H1 (cell line): Measurements from ENCODE around the gene RBM47. TPM values are rescaled to one million over a fixed set of nuclear protein-coding genes. Genes with fewer than 3 reads are reported as not detected.

Experiments
- CTCF ChIA-PET: fragments of 300-600 bp; sonication (Branson Sonifier 250); formaldehyde crosslinking; loops from one replicate; lab custom pipeline; 2021; ENCODE audit not compliant: partially characterized antibody; lab: Charles Lee
- POLR2A ChIA-PET: fragments of 300-600 bp; sonication (Branson Sonifier 250); formaldehyde crosslinking; loops from one replicate; lab custom pipeline; 2021; ENCODE audit warnings: inconsistent platforms; ENCODE audit not compliant: partially characterized antibody; lab: Charles Lee
- DNase-seq, 2 experiments: peaks; one replicate each; pipeline versions ENCODE4 v3.0.0 to v3.0.0-alpha.2; 2010 to 2022; ENCODE audit warnings: low spot score in 2 of 2, low read depth in 1 of 2, mixed read lengths in 1 of 2
- FAIRE-seq: peaks from 2 replicates; lab custom pipeline; 2011; peaks lifted over from hg19 to GRCh38; lab: Jason Lieb, UNC
- H2AFZ ChIP-seq: 2 replicates; pipeline ENCODE4 v1.8.1; 2012; ENCODE audit warnings: low read length, inconsistent platforms
- H2AK5ac ChIP-seq: 2 replicates; pipeline ENCODE4 v1.6.1; 2013; ENCODE audit warnings: low read depth, low read length
- H2BK120ac ChIP-seq: replicated peaks from 2 replicates; pipeline ENCODE3; 2013; ENCODE audit warnings: low read depth, low read length, inconsistent platforms
- H2BK12ac ChIP-seq: 2 replicates; pipeline ENCODE4 v1.6.1; 2013; ENCODE audit warnings: low read depth, low read length
- H2BK15ac ChIP-seq: 2 replicates; pipeline ENCODE4 v1.6.1; 2013; ENCODE audit warnings: low read length
- H2BK20ac ChIP-seq: 2 replicates; pipeline ENCODE4 v1.6.1; 2013; ENCODE audit warnings: low read length
- H2BK5ac ChIP-seq: 2 replicates; pipeline ENCODE4 v1.6.1; 2013; ENCODE audit warnings: low read depth, low read length
- H3K14ac ChIP-seq: 2 replicates; pipeline ENCODE4 v1.6.1; 2013; ENCODE audit warnings: inconsistent platforms; ENCODE audit not compliant: insufficient read length
- H3K18ac ChIP-seq: 2 replicates; pipeline ENCODE4 v1.6.1; 2013; ENCODE audit warnings: low read length; ENCODE audit errors: extremely low read depth
- H3K23ac ChIP-seq: 2 replicates; pipeline ENCODE4 v1.6.1; 2013; ENCODE audit warnings: inconsistent platforms; ENCODE audit not compliant: insufficient read length
- H3K23me2 ChIP-seq: 2 replicates; pipeline ENCODE4 v1.6.1; 2013; ENCODE audit warnings: low read depth, low read length
- H3K27ac ChIP-seq: 2 replicates; pipeline ENCODE4 v1.6.1; 2011; ENCODE audit warnings: low read depth, low read length, inconsistent platforms
- H3K27me3 ChIP-seq, 4 experiments: replicated peaks in 1 of 4; 1 replicate in 1 of 4; 2 replicates in 3 of 4; pipeline versions ENCODE4 v1.6.1 to v1.8.1; 2011 to 2013; ENCODE audit warnings: low read length in 3 of 4, mild to moderate bottlenecking in 3 of 4, inconsistent platforms in 2 of 4, mixed read lengths in 2 of 4, moderate library complexity in 1 of 4; ENCODE audit not compliant: control insufficient read depth in 3 of 4, insufficient read depth in 3 of 4; ENCODE audit errors: extremely low read depth in 1 of 4
- H3K36me3 ChIP-seq, 4 experiments: 2 replicates each; pipeline versions ENCODE4 v1.6.1 to v1.8.1; 2011 to 2013; ENCODE audit warnings: mild to moderate bottlenecking in 4 of 4, low read length in 3 of 4, moderate library complexity in 2 of 4, control low read depth in 1 of 4, inconsistent platforms in 1 of 4; ENCODE audit not compliant: insufficient read depth in 4 of 4, control insufficient read depth in 2 of 4
- H3K4ac ChIP-seq: replicated peaks from 2 replicates; pipeline ENCODE3; 2013; ENCODE audit warnings: low read length, low read depth, mixed read lengths, inconsistent platforms; ENCODE audit not compliant: insufficient read length
- H3K4me1 ChIP-seq, 4 experiments: replicated peaks in 1 of 4; 1 replicate in 1 of 4; 2 replicates in 3 of 4; pipeline versions ENCODE4 v1.6.1 to v1.8.1; 2011 to 2013; ENCODE audit warnings: low read length in 3 of 4, inconsistent platforms in 2 of 4, mixed read lengths in 1 of 4; ENCODE audit not compliant: insufficient read depth in 4 of 4, control insufficient read depth in 3 of 4
- H3K4me2 ChIP-seq, 2 experiments: 2 replicates each; pipeline versions ENCODE4 v1.6.1 to v1.8.1; 2011 to 2013; ENCODE audit warnings: low read depth in 2 of 2, low read length in 2 of 2, control low read depth in 1 of 2, inconsistent platforms in 1 of 2, mild to moderate bottlenecking in 1 of 2; ENCODE audit not compliant: insufficient read depth in 1 of 2
- H3K4me3 ChIP-seq, 4 experiments: fragments of 200-600, 300-600 bp in 1 of 4; sonication (generic), shearing (Covaris generic), sonication (Bioruptor Twin) in 1 of 4; 2 replicates each; pipeline versions ENCODE4 v1.5.1 to v1.8.1; 2011 to 2016; ENCODE audit warnings: low read length in 4 of 4, low read depth in 3 of 4, control low read depth in 2 of 4, inconsistent platforms in 2 of 4, mild to moderate bottlenecking in 2 of 4, mixed read lengths in 1 of 4, moderate library complexity in 1 of 4; ENCODE audit not compliant: insufficient read depth in 2 of 4; ENCODE audit errors: extremely low read depth in 1 of 4
- H3K56ac ChIP-seq: replicated peaks from 2 replicates; pipeline ENCODE3; 2013; ENCODE audit warnings: low read depth, mild to moderate bottlenecking, mixed read lengths, low read length, inconsistent platforms; ENCODE audit not compliant: insufficient read length
- H3K79me1 ChIP-seq: 2 replicates; pipeline ENCODE4 v1.6.1; 2013; ENCODE audit warnings: low read depth, low read length, control low read depth
- H3K79me2 ChIP-seq, 2 experiments: 2 replicates each; pipeline versions ENCODE4 v1.6.1 to v1.8.1; 2012 to 2013; ENCODE audit warnings: low read length in 2 of 2, mild to moderate bottlenecking in 2 of 2, inconsistent platforms in 1 of 2; ENCODE audit not compliant: insufficient read depth in 2 of 2, control insufficient read depth in 1 of 2
- H3K9ac ChIP-seq, 4 experiments: replicated peaks in 1 of 4; 1 replicate in 1 of 4; 2 replicates in 3 of 4; pipeline versions ENCODE4 v1.6.1 to v1.8.1; 2011 to 2013; ENCODE audit warnings: low read depth in 3 of 4, low read length in 3 of 4, control low read depth in 2 of 4, mild to moderate bottlenecking in 2 of 4, moderate library complexity in 2 of 4, inconsistent platforms in 1 of 4; ENCODE audit errors: extremely low read depth in 1 of 4
- H3K9me3 ChIP-seq, 2 experiments: 2 replicates each; pipeline versions ENCODE4 v1.6.1 to v1.8.1; 2012 to 2013; ENCODE audit warnings: mild to moderate bottlenecking in 2 of 2, moderate library complexity in 2 of 2, control low read depth in 1 of 2, inconsistent platforms in 1 of 2, low read depth in 1 of 2, low read length in 1 of 2, mixed read lengths in 1 of 2; ENCODE audit not compliant: insufficient read depth in 2 of 2
- H4K20me1 ChIP-seq, 2 experiments: replicated peaks in 1 of 2; 2 replicates each; pipeline versions ENCODE3 to v1.8.1; 2011 to 2013; ENCODE audit warnings: inconsistent platforms in 2 of 2, low read length in 2 of 2, mild to moderate bottlenecking in 1 of 2; ENCODE audit not compliant: insufficient read depth in 2 of 2, control insufficient read depth in 1 of 2
- H4K5ac ChIP-seq: 2 replicates; pipeline ENCODE4 v1.6.1; 2013; ENCODE audit warnings: low read length, low read depth, mixed read lengths, inconsistent platforms; ENCODE audit not compliant: insufficient read length
- H4K8ac ChIP-seq: 2 replicates; pipeline ENCODE4 v1.8.0; 2013; ENCODE audit warnings: mild to moderate bottlenecking, moderate library complexity, low read length, inconsistent platforms; ENCODE audit not compliant: insufficient read depth; ENCODE audit errors: extremely low read depth
- H4K91ac ChIP-seq: replicated peaks from 2 replicates; pipeline ENCODE3; 2013; ENCODE audit warnings: low read length, mixed read lengths, inconsistent platforms; ENCODE audit not compliant: insufficient read length
- ASH2L ChIP-seq: fragments of 200-600, 300-600 bp; sonication (generic); IDR thresholded peaks from one replicate; pipeline ENCODE4 v1.7.1; 2017; ENCODE audit warnings: low read length
- BRCA1 ChIP-seq: IDR thresholded peaks from 2 replicates; pipeline ENCODE4 v1.6.1; 2012; ENCODE audit warnings: low read depth, low read length, improper control_type of control experiment
- POLR2AphosphoS5 ChIP-seq: IDR thresholded peaks from 2 replicates; pipeline ENCODE4 v1.6.1; 2011; ENCODE audit warnings: low read depth, low read length
- WGBS, 2 experiments: shearing (Covaris generic) in 1 of 2; methylation state at CpG; one replicate each; pipeline versions ENCODE4 v1.1.6 to v1.1.7; 2013 to 2015; ENCODE audit warnings: low lambda C conversion rate in 2 of 2, mixed read lengths in 2 of 2, inconsistent platforms in 1 of 2, low coverage in 1 of 2, missing lambda C conversion rate in 1 of 2; ENCODE audit not compliant: insufficient replicate concordance in 2 of 2, insufficient coverage in 1 of 2, insufficient read length in 1 of 2; ENCODE audit errors: extremely low coverage in 1 of 2, missing lambda C conversion rate in 1 of 2; 5-methylcytosine and 5-hydroxymethylcytosine counted together
- polyA plus RNA-seq, 7 experiments: library from polyadenylated mRNA; depleted of rRNA in 3 of 7; stranded (reverse) in 5 of 7; unstranded in 2 of 7; fragments of >200 nt in 5 of 7; fragments of 200-250 nt in 2 of 7; gene quantifications; 1 replicate in 5 of 7; 2 replicates in 1 of 7; 4 replicates in 1 of 7; pipeline versions ENCODE4 v1.2.1 to v1.2.3, GENCODE V29; 2011 to 2013; ENCODE audit warnings: missing spikeins in 2 of 7, mixed read lengths in 2 of 7
- total RNA-seq: library from RNA; stranded (reverse); fragmentation: NEBNext Ultra II Directional; extraction: Animal tissue kit (Norgen Biotek cat#: 25700); gene quantifications from 2 replicates; pipeline ENCODE4 v1.2.1, GENCODE V29; 2021
- TF ChIP-seq, protein P1 (sequence below): IDR thresholded peaks from 2 replicates; pipeline ENCODE4 v1.6.1; 2012; ENCODE audit warnings: low read length, inconsistent platforms

Gene RBM47
- total and polyA plus RNA-seq, 2 of the 8 experiments (the other 6 are each of a cell fraction or from before 2014, with no cell fraction given): 42.8 to 78.9 TPM

DNA sequence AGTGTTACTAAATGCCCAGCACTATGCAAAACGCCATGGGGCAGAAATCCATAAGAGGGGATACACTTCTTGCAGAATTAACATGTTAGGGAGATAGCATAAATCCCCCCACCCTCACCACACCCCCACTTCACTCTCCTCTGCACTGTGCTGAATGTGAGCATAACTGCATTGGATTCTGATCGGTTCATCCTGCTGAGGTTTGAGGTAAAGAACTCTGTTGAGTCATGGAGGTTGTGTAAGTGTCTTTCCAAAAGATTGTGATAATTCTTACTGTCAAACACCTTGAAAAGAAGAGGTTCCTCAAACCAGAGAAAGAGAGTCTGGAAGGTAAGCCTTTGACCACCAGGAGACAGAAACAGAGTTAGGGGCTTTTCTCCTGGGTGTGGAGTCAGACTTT is 43.6 kb downstream of the RBM47 start:
- no peaks in the 10 kb centered on the region for H3K9me3 ChIP-seq
- POLR2A ChIA-PET: no interaction called here
- no peak overlapping the region for H4K5ac ChIP-seq
- H4K20me1 ChIP-seq: peaks cover 0 to 4% of the 10 kb centered on the region in 2 experiments
- peaks cover 0 to 80% of the 10 kb centered on the region in 2 experiments; a peak in 2 of 4 replicates for H3K79me2 ChIP-seq
- H3K23me2 ChIP-seq: no peaks in the 10 kb centered on the region
- WGBS, 2 experiments: 94% methylated on average over 2 of the region's 2 CpGs; no CpG with 5 or more reads in 1 of the 2 experiments
- H2AK5ac ChIP-seq: no peak overlapping the region
- H3K14ac ChIP-seq: no peak overlapping the region
- H3K56ac ChIP-seq: no peak overlapping the region
- H3K4ac ChIP-seq: no peak overlapping the region
- no peaks in the 10 kb centered on the region; a peak in 1 of 8 replicates for H3K36me3 ChIP-seq
- no peak overlapping the region for H2BK5ac ChIP-seq
- H3K27me3 ChIP-seq: no peaks in the 10 kb centered on the region
- no peak overlapping the region for H3K18ac ChIP-seq
- H4K91ac ChIP-seq: no peak overlapping the region
- peaks cover 11% of the 10 kb centered on the region; the same call in 1 of the 2 replicates for H3K79me1 ChIP-seq
- no peak overlapping the region for H3K9ac ChIP-seq
- H4K8ac ChIP-seq: no peak overlapping the region
- no peak overlapping the region for H2BK20ac ChIP-seq
- no peak overlapping the region for H2BK120ac ChIP-seq
- no peak overlapping the region for H3K4me2 ChIP-seq
- CTCF ChIA-PET: no interaction called here
- no peak overlapping the region for H3K23ac ChIP-seq
- no peak overlapping the region for H2BK12ac ChIP-seq
- H3K27ac ChIP-seq: no peak overlapping the region
- FAIRE-seq (no peak), DNase-seq (no peak)
- H3K4me1 ChIP-seq: peaks cover 2 to 17% (median 12%) of the 10 kb centered on the region in 4 experiments; a peak in 6 of 7 replicates
- H2BK15ac ChIP-seq: no peak overlapping the region
- H2AFZ ChIP-seq: no peak overlapping the region
- no peak overlapping the region for H3K4me3 ChIP-seq
- TF ChIP-seq POLR2AphosphoS5 (no peak), BRCA1 (no peak), ASH2L (no peak)
- TF ChIP-seq, protein P1, sequence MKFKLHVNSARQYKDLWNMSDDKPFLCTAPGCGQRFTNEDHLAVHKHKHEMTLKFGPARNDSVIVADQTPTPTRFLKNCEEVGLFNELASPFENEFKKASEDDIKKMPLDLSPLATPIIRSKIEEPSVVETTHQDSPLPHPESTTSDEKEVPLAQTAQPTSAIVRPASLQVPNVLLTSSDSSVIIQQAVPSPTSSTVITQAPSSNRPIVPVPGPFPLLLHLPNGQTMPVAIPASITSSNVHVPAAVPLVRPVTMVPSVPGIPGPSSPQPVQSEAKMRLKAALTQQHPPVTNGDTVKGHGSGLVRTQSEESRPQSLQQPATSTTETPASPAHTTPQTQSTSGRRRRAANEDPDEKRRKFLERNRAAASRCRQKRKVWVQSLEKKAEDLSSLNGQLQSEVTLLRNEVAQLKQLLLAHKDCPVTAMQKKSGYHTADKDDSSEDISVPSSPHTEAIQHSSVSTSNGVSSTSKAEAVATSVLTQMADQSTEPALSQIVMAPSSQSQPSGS: no peak
